Activated T-helper 1 cell treated with Interleukin-2 at 50 U/mL for 16 hours (primary cell): ENCODE measurements around the gene PPP1R1C.

Source experiments
- DNase-seq: peaks from one replicate; pipeline ENCODE4 v3.0.0-alpha.2; 2020; ENCODE audit warnings: low read depth

Gene PPP1R1C

DNA sequence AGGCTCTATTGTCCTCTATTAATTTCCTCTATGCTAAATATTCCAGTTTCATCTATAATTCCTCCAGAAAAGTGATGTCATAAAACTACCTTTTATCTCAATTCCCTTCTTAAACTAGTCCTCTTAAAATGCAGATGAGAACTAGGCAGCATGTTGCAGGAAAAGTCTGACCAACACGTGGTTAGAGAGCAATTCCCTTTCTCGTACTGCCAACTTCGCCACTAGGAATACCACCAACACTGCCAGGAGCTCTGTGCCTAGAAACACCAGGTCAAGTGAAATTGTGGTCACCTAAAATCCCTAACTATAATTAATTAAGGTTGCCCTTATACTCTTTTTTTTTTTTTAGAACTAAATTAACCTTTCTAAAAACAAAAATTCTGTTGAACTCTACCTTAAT lies 127.7 kb downstream of the PPP1R1C start:
- no peak for DNase-seq

DNA sequence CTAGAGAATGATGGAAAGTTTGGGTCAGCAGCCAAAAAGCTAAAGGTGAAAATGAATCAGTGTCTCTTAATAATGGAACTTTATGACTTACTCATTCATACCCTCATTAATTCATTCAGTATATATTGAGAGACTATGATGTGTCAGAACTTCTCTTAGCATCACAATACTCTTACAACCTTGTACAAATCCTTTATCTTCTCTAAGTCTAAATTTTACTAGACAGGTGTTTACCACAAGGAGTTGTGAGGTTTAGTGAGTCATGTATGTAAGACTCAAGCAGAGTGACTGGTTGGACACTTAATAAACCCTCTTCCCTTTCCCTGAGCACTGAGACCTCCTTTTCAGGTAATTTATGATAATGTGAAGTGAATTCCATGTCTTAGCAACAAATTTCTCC lies 129.6 kb downstream of the PPP1R1C start:
- DNase-seq: no peak

GRCh38 chr2:182116774-182117173 lies 131.1 kb downstream of the PPP1R1C start:
- no peak for DNase-seq

GRCh38 chr2:182117196-182117595 lies 131.5 kb downstream of the PPP1R1C start:
- DNase-seq: no peak

DNA sequence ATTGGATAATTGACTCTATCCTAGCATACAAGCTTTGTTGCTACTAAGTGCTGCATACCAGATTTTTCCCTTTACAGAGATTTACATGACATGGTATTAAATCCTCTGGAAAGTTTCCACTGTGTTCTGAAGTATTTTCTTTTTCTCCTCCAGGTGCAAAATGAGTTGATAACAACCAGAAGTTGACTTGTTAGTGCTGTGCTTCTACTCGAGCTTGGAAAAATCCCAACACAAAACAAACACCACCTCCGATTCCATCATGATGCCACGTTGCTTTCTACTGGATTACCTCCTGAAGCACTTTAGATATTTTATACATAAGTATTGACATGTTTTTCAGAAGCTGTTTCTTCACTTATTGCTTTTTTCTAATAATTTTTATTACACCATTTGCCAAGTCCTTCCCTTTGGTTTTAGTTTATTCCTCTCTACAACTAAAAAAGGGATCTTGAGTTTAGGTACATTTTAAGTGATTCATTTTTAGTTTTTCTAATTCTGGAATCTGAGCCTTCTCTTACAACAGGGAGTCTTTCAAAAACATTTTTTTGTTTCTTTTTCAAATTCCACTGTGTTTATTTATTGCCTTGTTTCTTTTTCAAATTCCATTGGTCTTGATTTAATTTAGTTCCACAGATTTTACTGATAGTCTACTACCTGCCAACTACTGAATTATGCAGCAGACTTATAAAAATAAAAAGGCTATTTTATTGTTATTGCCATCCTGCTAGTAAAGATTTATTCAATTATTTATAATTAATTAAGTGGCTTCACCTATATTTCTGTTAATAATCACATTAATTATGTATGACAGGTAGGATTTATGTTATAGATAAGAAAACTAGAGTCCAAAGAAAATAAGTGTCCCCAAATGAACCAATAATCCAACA lies 143.4 kb downstream of the PPP1R1C start:
- no peak for DNase-seq

GRCh38 chr2:182132605-182133004 lies 147.0 kb downstream of the PPP1R1C start:
- DNase-seq: no peak

GRCh38 chr2:182133195-182133891 lies 147.7 kb downstream of the PPP1R1C start:
- no peak for DNase-seq

- DNase-seq: no peak
Measured at GRCh38 chr2:182134201-182134600, 148.5 kb downstream of the PPP1R1C start.

- no peak for DNase-seq
Measured at GRCh38 chr2:182142062-182142461, 156.4 kb downstream of the PPP1R1C start.

- DNase-seq: no peak
Measured at GRCh38 chr2:182144041-182144775, 158.6 kb downstream of the PPP1R1C start.

- no peak for DNase-seq
Measured at GRCh38 chr2:182144776-182145165, 159.1 kb downstream of the PPP1R1C start.

GRCh38 chr2:182148344-182148743 lies 162.7 kb downstream of the PPP1R1C start:
- DNase-seq: no peak

DNA sequence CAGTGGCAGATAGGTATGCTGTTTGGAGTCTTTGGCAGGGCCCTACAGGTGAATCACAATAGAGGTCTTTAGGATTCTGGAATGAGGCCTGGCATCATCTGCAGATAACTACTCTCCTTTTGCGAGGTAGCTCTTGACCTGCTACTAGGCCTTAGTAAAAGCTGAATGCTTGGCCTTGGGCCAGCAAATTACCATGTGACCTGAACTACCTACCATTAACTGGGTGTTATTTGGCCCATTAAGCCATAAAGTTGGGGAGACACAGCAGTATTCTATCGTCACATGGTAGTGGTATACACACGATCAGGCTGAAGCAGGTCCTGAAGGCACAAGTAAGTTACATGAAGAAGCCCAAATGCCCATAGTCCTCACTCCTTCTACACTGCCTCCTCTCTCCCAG lies 178.2 kb downstream of the PPP1R1C start:
- no peak for DNase-seq

GRCh38 chr2:182164686-182165085 lies 179.0 kb downstream of the PPP1R1C start:
- no peak for DNase-seq

DNA sequence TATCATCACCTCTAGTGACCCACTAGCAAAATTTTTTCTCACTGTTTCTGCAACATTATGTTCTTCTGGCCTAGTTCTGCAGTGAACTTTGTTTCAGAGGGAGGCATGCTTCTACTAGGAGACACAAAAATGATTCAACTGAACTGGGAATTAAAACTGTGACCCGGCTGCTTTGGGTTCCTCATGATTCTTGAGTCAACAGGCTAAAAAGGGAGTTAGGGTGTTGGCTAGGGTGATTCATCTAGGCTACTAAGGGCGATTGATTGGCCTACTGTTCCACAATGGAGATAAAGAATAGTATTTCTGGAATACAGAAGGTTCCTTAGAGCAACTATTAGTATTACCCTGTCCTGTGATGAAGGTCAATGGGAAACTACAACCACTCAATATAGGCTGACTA lies 179.5 kb downstream of the PPP1R1C start:
- no peak for DNase-seq

DNA sequence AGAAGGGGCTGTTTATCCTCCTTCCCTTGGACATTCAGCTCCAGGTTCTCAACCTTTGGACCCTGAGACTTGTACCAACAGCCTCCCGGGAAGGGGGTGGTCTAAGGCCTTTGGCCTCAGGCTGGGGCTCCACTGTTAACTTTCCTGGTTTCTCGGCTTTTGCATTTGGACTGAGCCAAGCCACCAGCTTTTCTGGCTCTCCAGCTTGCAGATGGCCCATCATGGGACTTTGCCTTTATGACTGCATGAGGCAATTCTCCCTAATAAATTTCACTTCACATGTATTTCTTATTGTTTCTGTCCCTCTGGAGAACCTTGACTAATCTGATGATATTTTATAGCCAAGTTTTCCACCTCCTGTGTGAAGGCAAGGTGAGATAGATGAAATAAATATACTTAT lies 180.8 kb downstream of the PPP1R1C start:
- DNase-seq: no peak

DNA sequence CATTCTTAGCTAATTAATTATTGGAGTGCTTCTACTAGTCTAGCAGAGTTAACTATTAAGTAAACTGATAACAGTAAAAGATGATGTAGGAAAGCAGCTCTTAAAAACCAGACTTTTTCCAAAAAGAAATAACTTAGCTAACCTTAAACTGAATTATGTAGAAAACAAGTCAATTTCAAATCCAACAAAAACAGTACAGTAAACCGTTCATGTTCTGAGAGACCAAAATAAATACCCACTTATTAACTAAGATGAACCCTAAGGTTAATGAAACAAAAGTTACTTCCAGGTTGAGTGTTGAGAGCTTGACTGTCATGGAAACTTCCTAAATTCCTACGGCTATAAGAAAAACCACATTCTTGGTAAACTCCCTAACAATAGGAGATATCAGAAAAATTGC lies 181.2 kb downstream of the PPP1R1C start:
- DNase-seq: no peak
